GM12878 (cell line): ENCODE data around the gene CAMK2B. TPM values are rescaled to one million over a fixed set of nuclear protein-coding genes. Genes with fewer than 3 reads are reported as not detected.

Experiments
- ATAC-seq: fragments of 200-7000 bp; cut with Tn5 transposase; 3 replicates; pipeline ENCODE4 v1.9.1; 2020; ENCODE audit warnings: mild to moderate bottlenecking, moderate library complexity
- BruUV-seq: library from RNA; stranded (reverse); fragments of 400-500 nt; replicated peaks from 2 replicates; lab custom pipeline; 2021; lab: Mats Ljungman, UMichigan
- CTCF ChIA-PET: fragments of 300-600 bp; sonication (Branson Sonifier 250); formaldehyde crosslinking; extraction: SDS; loops from one replicate; lab custom pipeline; 2021; ENCODE audit warnings: inconsistent platforms; lab: Yijun Ruan, JAX
- POLR2A ChIA-PET: fragments of 350-600 bp; formaldehyde crosslinking; extraction: SDS; loops from one replicate; lab custom pipeline; 2021; ENCODE audit warnings: inconsistent platforms; lab: Charles Lee
- RAD21 ChIA-PET: fragments of 300-600 bp; sonication (Branson Sonifier 250); formaldehyde crosslinking; loops from one replicate; lab custom pipeline; 2023; ENCODE audit warnings: antibody characterized with exemption; ENCODE audit not compliant: unreplicated experiment; lab: Charles Lee
- SMC1A ChIA-PET: fragments of 300-600 bp; sonication (Branson Sonifier 250); formaldehyde crosslinking; loops from one replicate; lab custom pipeline; 2023; ENCODE audit not compliant: unreplicated experiment, uncharacterized antibody; lab: Charles Lee
- DNase-seq: peaks from one replicate; pipeline ENCODE4 v3.0.0-alpha.2; 2011; ENCODE audit warnings: low read depth, low spot score
- FAIRE-seq: peaks from 3 replicates; lab custom pipeline; 2011; peaks lifted over from hg19 to GRCh38; lab: Jason Lieb, UNC
- H2AFZ ChIP-seq: 2 replicates; pipeline ENCODE4 v1.6.0; 2011; ENCODE audit warnings: low read depth, low read length, control low read depth; ENCODE audit not compliant: control insufficient read depth
- H3K27ac ChIP-seq: 2 replicates; pipeline ENCODE4 v1.5.1; 2011; ENCODE audit warnings: control low read depth; ENCODE audit not compliant: control insufficient read depth, insufficient read depth
- H3K27me3 ChIP-seq, 2 experiments: replicated peaks in 1 of 2; 2 replicates each; pipeline versions ENCODE4 v1.6.0 to v1.6.1; 2011; ENCODE audit warnings: low read length in 1 of 2; ENCODE audit not compliant: control insufficient read depth in 2 of 2, insufficient read depth in 2 of 2
- H3K36me3 ChIP-seq, 2 experiments: 2 replicates each; pipeline ENCODE4 v1.5.1; 2011; ENCODE audit warnings: low read length in 1 of 2; ENCODE audit not compliant: control insufficient read depth in 2 of 2, insufficient read depth in 2 of 2
- H3K4me1 ChIP-seq: 2 replicates; pipeline ENCODE4 v1.6.1; 2011; ENCODE audit warnings: mild to moderate bottlenecking, low read length, moderate library complexity, mixed read lengths; ENCODE audit not compliant: control insufficient read depth, insufficient read depth
- H3K4me2 ChIP-seq: 2 replicates; pipeline ENCODE4 v1.6.0; 2011; ENCODE audit warnings: control low read depth; ENCODE audit not compliant: control insufficient read depth, insufficient read depth
- H3K4me3 ChIP-seq: fragments of 200-600 bp; sonication (generic); 2 replicates; pipeline ENCODE4 v1.5.1; 2016
- H3K79me2 ChIP-seq: 2 replicates; pipeline ENCODE4 v1.6.0; 2011; ENCODE audit warnings: low read length; ENCODE audit not compliant: control insufficient read depth, insufficient read depth
- H3K9ac ChIP-seq: 2 replicates; pipeline ENCODE4 v1.8.0; 2011; ENCODE audit warnings: low read length, control low read depth, mixed read lengths; ENCODE audit not compliant: control insufficient read depth, insufficient read depth
- H3K9me3 ChIP-seq: replicated peaks from 3 replicates; pipeline ENCODE4 v1.5.1; 2011; ENCODE audit warnings: mild to moderate bottlenecking, low read length; ENCODE audit not compliant: control insufficient read depth, insufficient read depth
- H4K20me1 ChIP-seq: 2 replicates; pipeline ENCODE4 v1.6.0; 2011; ENCODE audit not compliant: control insufficient read depth, insufficient read depth
- BACH1 ChIP-seq: fragments of 450-650 bp; IDR thresholded peaks from 2 replicates; pipeline ENCODE4 v1.6.1; 2017; ENCODE audit warnings: mild to moderate bottlenecking, borderline replicate concordance
- BCL3 ChIP-seq: IDR thresholded peaks from 2 replicates; pipeline ENCODE4 v1.6.1; 2011; ENCODE audit warnings: borderline replicate concordance, low read depth, mild to moderate bottlenecking, moderate library complexity, low read length; ENCODE audit not compliant: insufficient read depth, poor library complexity, severe bottlenecking
- E2F8 ChIP-seq: fragments of 450-650 bp; IDR thresholded peaks from 2 replicates; pipeline ENCODE4 v1.6.1; 2018; ENCODE audit warnings: mild to moderate bottlenecking, low read depth, moderate library complexity; ENCODE audit not compliant: partially characterized antibody
- ETV6 ChIP-seq, 2 experiments: fragments of 450-650 bp in 1 of 2; IDR thresholded peaks in 1 of 2; conservative IDR thresholded peaks in 1 of 2; 2 replicates each; pipeline ENCODE4 v1.6.1; 2014; ENCODE audit warnings: antibody characterized with exemption in 1 of 2, borderline replicate concordance in 1 of 2, low read depth in 1 of 2, mild to moderate bottlenecking in 1 of 2, moderate library complexity in 1 of 2
- IRF4 ChIP-seq: IDR thresholded peaks from 2 replicates; pipeline ENCODE4 v1.6.1; 2011; ENCODE audit warnings: low read depth, low read length
- LARP7 ChIP-seq: fragments of 450-650 bp; IDR thresholded peaks from 2 replicates; pipeline ENCODE4 v1.6.1; 2017; ENCODE audit warnings: mild to moderate bottlenecking
- MEF2A ChIP-seq: IDR thresholded peaks from 2 replicates; pipeline ENCODE4 v1.6.1; 2011; ENCODE audit warnings: low read depth, mild to moderate bottlenecking, low read length, moderate library complexity; ENCODE audit not compliant: insufficient read depth
- RB1 ChIP-seq: fragments of 450-650 bp; formaldehyde crosslinking; IDR thresholded peaks from 2 replicates; pipeline ENCODE4 v1.6.1; 2017; ENCODE audit warnings: mild to moderate bottlenecking, borderline replicate concordance
- SREBF2 ChIP-seq: IDR thresholded peaks from 2 replicates; pipeline ENCODE4 v1.6.1; 2012; ENCODE audit warnings: mild to moderate bottlenecking, low read length
- TBL1XR1 ChIP-seq: IDR thresholded peaks from 2 replicates; pipeline ENCODE4 v1.6.1; 2012; ENCODE audit warnings: low read depth, low read length, improper control_type of control experiment
- ZBTB11 ChIP-seq: fragments of 450-650 bp; formaldehyde crosslinking; IDR thresholded peaks from 2 replicates; pipeline ENCODE4 v1.5.0; 2022; ENCODE audit warnings: mild to moderate bottlenecking, missing genetic modification characterization
- ZBTB40 ChIP-seq: fragments of 450-650 bp; IDR thresholded peaks from 2 replicates; pipeline ENCODE4 v1.6.1; 2016; ENCODE audit warnings: mild to moderate bottlenecking, moderate library complexity, borderline replicate concordance
- ZNF622 ChIP-seq: fragments of 450-650 bp; IDR thresholded peaks from 2 replicates; pipeline ENCODE4 v1.6.1; 2017; ENCODE audit warnings: mild to moderate bottlenecking, inconsistent platforms
- WGBS: methylation state at CpG from one replicate; pipeline ENCODE4 v1.1.6; 2016; ENCODE audit warnings: low lambda C conversion rate; ENCODE audit not compliant: insufficient replicate concordance, insufficient coverage; ENCODE audit errors: missing lambda C conversion rate; 5-methylcytosine and 5-hydroxymethylcytosine counted together
- in situ Hi-C: fragments of 300-500 bp; cut with MboI; formaldehyde crosslinking; loops from 9 replicates; pipeline ENCODE4 v1.14.3; 2018; ENCODE audit warnings: mixed read lengths
- intact Hi-C: fragments of 100-400 bp; cut with micrococcal nuclease; formaldehyde crosslinking; loops from one replicate; pipeline ENCODE4 v1.14.2; 2022; ENCODE audit not compliant: unreplicated experiment
- polyA plus RNA-seq, 11 experiments: library from polyadenylated mRNA; depleted of rRNA in 4 of 11; unstranded in 6 of 11; stranded (reverse) in 5 of 11; fragments of >200 nt; fragmentation: Nextera tagmentation in 4 of 11; fragmentation: Illumina TruSeq in 1 of 11; extraction: Ambion mirVana in 4 of 11; extraction: Trizol in 1 of 11; gene quantifications; 1 replicate in 1 of 11; 2 replicates in 10 of 11; pipeline versions ENCODE4 v1.2.1 to v1.2.3, GENCODE V29; 2011 to 2016; ENCODE audit warnings: inconsistent platforms in 2 of 11, missing spikeins in 2 of 11, low read depth in 1 of 11
- total RNA-seq, 4 experiments: library from RNA; depleted of rRNA in 3 of 4; stranded (reverse); fragments of >200 nt in 3 of 4; fragmentation: Illumina TruSeq in 1 of 4; extraction: Trizol in 1 of 4; gene quantifications; 2 replicates each; pipeline versions ENCODE4 v1.2.1 to v1.2.3, GENCODE V29; 2013 to 2021

CAMK2B gene
- total and polyA plus RNA-seq, 10 of the 15 experiments (the other 5 are each of a cell fraction or from before 2014, with no cell fraction given), result 0.06 to 0.23 (median 0.11) TPM; not detected in 5

GRCh38 chr7:44285561-44285960 lies 39.8 kb downstream of the CAMK2B start:
- no peaks in the 10 kb centered on the region; a peak in 1 of 4 replicates for H3K27me3 ChIP-seq
- no peaks in the 10 kb centered on the region for H4K20me1 ChIP-seq
- SMC1A ChIA-PET, result no interaction called here
- ATAC-seq, result no peak
- RAD21 ChIA-PET, result no interaction called here
- POLR2A ChIA-PET, result no interaction called here
- BruUV-seq, result no TSS peak
- H3K4me3 ChIP-seq, result no peak overlapping the region
- H2AFZ ChIP-seq, result no peak overlapping the region
- FAIRE-seq, result no peak
- no peaks in the 10 kb centered on the region for H3K9me3 ChIP-seq
- no peaks in the 10 kb centered on the region for H3K4me1 ChIP-seq
- in situ Hi-C loops (no loop called here), intact Hi-C loops (no loop called here)
- no peak for DNase-seq
- no peak overlapping the region for H3K4me2 ChIP-seq
- H3K9ac ChIP-seq, result no peak overlapping the region
- no peaks in the 10 kb centered on the region for H3K36me3 ChIP-seq
- H3K79me2 ChIP-seq, result no peaks in the 10 kb centered on the region
- CTCF ChIA-PET, result no interaction called here
- H3K27ac ChIP-seq, result no peak overlapping the region
- WGBS, result 82% methylated on average over 12 of the region's 24 CpGs
- TF ChIP-seq ZBTB11 (CRISPR knock-in tag) (no peak), SREBF2 (no peak), ETV6 (conservative IDR thresholded peaks at IDR 0.05 in 1 of 2, IDR thresholded peaks at IDR 0.05 in 1 of 2; ENCODE audit: borderline replicate concordance in 1 of 2, low read depth in 1 of 2) (no peak), BACH1 (no peak), MEF2A (no peak), E2F8 (no peak), RB1 (no peak), ZNF622 (no peak), LARP7 (no peak), ZBTB40 (no peak), TBL1XR1 (no peak), IRF4 (no peak), BCL3 (no peak)
